K562 (cell line): Measurements from ENCODE around the gene NDUFS3. TPM values are rescaled to one million over a fixed set of nuclear protein-coding genes. Genes with fewer than 3 reads are reported as not detected.

Source experiments
- CBFA2T2 ChIP-seq: fragments of 450-650 bp; conservative IDR thresholded peaks from 2 replicates; pipeline ENCODE4 v1.6.1; 2017; ENCODE audit warnings: mild to moderate bottlenecking
- DIDO1 ChIP-seq: fragments of 450-650 bp; IDR thresholded peaks from 2 replicates; pipeline ENCODE4 v1.6.1; 2016; ENCODE audit warnings: low read depth, missing biosample characterization, missing genetic modification characterization
- FOXM1 ChIP-seq, 2 experiments: fragments of 450-650 bp in 1 of 2; sonication (generic) in 1 of 2; formaldehyde crosslinking in 1 of 2; IDR thresholded peaks; 2 replicates each; pipeline versions ENCODE4 v1.6.1 to v1.9.0; 2017 to 2022; ENCODE audit warnings: low read depth in 2 of 2, mild to moderate bottlenecking in 2 of 2, missing genetic modification reagents in 1 of 2, moderate library complexity in 1 of 2
- KLF10 ChIP-seq: fragments of 250-450 bp; sonication (Bioruptor Pico); IDR thresholded peaks from 2 replicates; pipeline ENCODE4 v1.6.1; 2021; ENCODE audit warnings: matching md5 sums
- LEF1 ChIP-seq: fragments of 450-650 bp; IDR thresholded peaks from 2 replicates; pipeline ENCODE4 v1.6.1; 2016; ENCODE audit warnings: mild to moderate bottlenecking
- MCM2 ChIP-seq: fragments of 450-650 bp; IDR thresholded peaks from 2 replicates; pipeline ENCODE4 v1.6.1; 2017; ENCODE audit warnings: low read depth, mild to moderate bottlenecking
- NONO ChIP-seq, 2 experiments: fragments of 200-400 bp in 1 of 2; fragments of 450-650 bp in 1 of 2; formaldehyde crosslinking in 1 of 2; IDR thresholded peaks; 2 replicates each; pipeline ENCODE4 v1.6.1; 2017; ENCODE audit warnings: low read depth in 2 of 2, mild to moderate bottlenecking in 2 of 2, moderate library complexity in 2 of 2, low read length in 1 of 2
- POU5F1 ChIP-seq: fragments of 150-350 bp; IDR thresholded peaks from 2 replicates; pipeline ENCODE4 v1.6.1; 2014; ENCODE audit warnings: borderline replicate concordance, low read length, low read depth, mild to moderate bottlenecking; ENCODE audit not compliant: partially characterized antibody
- SAFB2 ChIP-seq: fragments of 200-400 bp; formaldehyde crosslinking; IDR thresholded peaks from 2 replicates; pipeline ENCODE4 v1.6.1; 2018; ENCODE audit warnings: borderline replicate concordance, low read length, low read depth, moderate library complexity; ENCODE audit not compliant: severe bottlenecking
- SIN3B ChIP-seq: fragments of 450-650 bp; IDR thresholded peaks from 2 replicates; pipeline ENCODE4 v1.6.1; 2017; ENCODE audit warnings: low read depth, mild to moderate bottlenecking, moderate library complexity
- STAG1 ChIP-seq: sonication (generic); formaldehyde crosslinking; IDR thresholded peaks from 2 replicates; pipeline ENCODE4 v1.5.0; 2020; ENCODE audit warnings: missing genetic modification reagents, borderline replicate concordance
- YBX1 ChIP-seq: fragments of 450-650 bp; IDR thresholded peaks from 2 replicates; pipeline ENCODE4 v1.7.1; 2016; ENCODE audit warnings: mild to moderate bottlenecking
- ZNF431 ChIP-seq: sonication (generic); formaldehyde crosslinking; IDR thresholded peaks from 2 replicates; pipeline ENCODE4 v1.8.0; 2022; ENCODE audit warnings: mild to moderate bottlenecking, missing genetic modification reagents
- ZNF436 ChIP-seq: fragments of 250-450, 450-650 bp; sonication (Bioruptor Pico); formaldehyde crosslinking; IDR thresholded peaks from 2 replicates; pipeline ENCODE4 v1.7.0; 2020; ENCODE audit warnings: mild to moderate bottlenecking
- ZNF780A ChIP-seq: fragments of 250-450 bp; sonication (Bioruptor Pico); IDR thresholded peaks from 2 replicates; pipeline ENCODE4 v1.5.0; 2021; ENCODE audit warnings: mild to moderate bottlenecking
- ZSCAN32 ChIP-seq: fragments of 450-650 bp; formaldehyde crosslinking; IDR thresholded peaks from 2 replicates; pipeline ENCODE4 v1.4.0; 2020; ENCODE audit warnings: mild to moderate bottlenecking, moderate library complexity
- polyA plus RNA-seq, 8 experiments: library from polyadenylated mRNA; depleted of rRNA in 4 of 8; stranded (reverse) in 5 of 8; unstranded in 3 of 8; fragments of >200 nt; fragmentation: Nextera tagmentation in 2 of 8; fragmentation: Illumina TruSeq in 1 of 8; extraction: Ambion mirVana in 2 of 8; extraction: Trizol in 1 of 8; gene quantifications; 2 replicates each; pipeline versions ENCODE4 v1.2.1 to v1.2.3, GENCODE V29; 2011 to 2014; ENCODE audit warnings: inconsistent platforms in 1 of 8, missing spikeins in 1 of 8
- total RNA-seq, 7 experiments: library from RNA; depleted of rRNA in 6 of 7; stranded (reverse); fragments of >200 nt in 6 of 7; fragmentation: Illumina TruSeq in 2 of 7; extraction: Trizol in 2 of 7; gene quantifications; 2 replicates each; pipeline versions ENCODE4 v1.2.1 to v1.2.3, GENCODE V29; 2011 to 2021; ENCODE audit warnings: low replicate concordance in 1 of 7
- TF ChIP-seq, protein P1 (sequence below): fragments of 450-650 bp; IDR thresholded peaks from 2 replicates; pipeline ENCODE4 v1.6.1; 2017; ENCODE audit warnings: mild to moderate bottlenecking, moderate library complexity
- TF ChIP-seq, protein P2 (sequence below): sonication (generic); formaldehyde crosslinking; IDR thresholded peaks from 2 replicates; pipeline ENCODE4 v1.8.0; 2022; ENCODE audit warnings: mild to moderate bottlenecking, missing genetic modification reagents
- TF ChIP-seq, protein P3 (sequence below): fragments of 450-650 bp; IDR thresholded peaks from one replicate; pipeline ENCODE4 v1.6.1; 2018; ENCODE audit warnings: mild to moderate bottlenecking, moderate library complexity; ENCODE audit not compliant: partially characterized antibody
- TF ChIP-seq, protein P4 (sequence below): sonication (generic); formaldehyde crosslinking; IDR thresholded peaks from 2 replicates; pipeline ENCODE4 v1.8.1; 2022; ENCODE audit warnings: missing genetic modification reagents

NDUFS3 gene
- total and polyA plus RNA-seq, 9 of the 15 experiments (the other 6 are each of a cell fraction or from before 2014, with no cell fraction given): 38.7 to 341 (median 194) TPM

DNA sequence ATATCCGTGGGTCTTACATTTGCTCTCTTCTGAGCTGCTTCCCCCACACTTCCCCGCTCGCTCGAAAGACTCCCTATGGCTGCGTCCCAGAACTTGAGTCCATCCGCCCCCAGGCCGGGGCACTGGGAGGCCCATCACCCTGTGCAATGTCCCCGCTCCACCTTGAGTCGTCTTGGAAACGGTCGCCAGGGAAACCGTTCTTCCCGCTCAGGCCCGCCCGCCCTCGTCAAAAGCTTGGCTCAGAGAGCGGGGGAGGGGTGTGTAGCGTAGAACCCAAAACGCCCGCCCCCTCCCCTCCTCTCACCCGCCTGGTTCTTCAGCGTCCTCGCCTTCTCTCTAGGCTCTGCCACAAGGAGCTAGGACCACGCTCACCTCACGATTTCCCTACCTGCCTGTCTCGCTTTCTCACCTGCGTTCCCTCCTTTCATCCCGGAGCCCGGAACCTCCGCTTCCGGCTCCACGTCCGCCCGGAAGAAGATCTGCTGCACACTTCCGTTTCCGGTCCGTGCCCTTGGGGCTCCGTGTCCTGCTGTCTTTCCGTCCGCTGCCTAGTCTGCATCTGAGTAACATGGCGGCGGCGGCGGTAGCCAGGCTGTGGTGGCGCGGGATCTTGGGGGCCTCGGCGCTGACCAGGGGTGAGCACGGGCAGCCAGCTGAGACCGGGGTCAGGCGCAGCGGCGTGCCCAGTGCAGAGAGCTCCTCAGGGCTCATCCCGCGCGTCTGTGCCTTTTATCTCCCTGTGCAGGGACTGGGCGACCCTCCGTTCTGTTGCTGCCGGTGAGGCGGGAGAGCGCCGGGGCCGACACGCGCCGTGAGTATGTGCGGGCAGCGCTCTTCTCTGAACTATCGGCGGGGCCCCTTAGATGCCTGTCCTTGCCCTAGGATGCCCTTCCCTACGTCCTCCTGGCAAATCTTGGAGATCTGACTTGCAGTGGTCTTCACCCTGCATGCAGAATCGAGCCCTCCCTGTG is at the start of gene NDUFS3, which contains the start of gene KBTBD4 (continued):
- TF ChIP-seq ZNF436 (CRISPR knock-in tag): no peak
- TF ChIP-seq ZNF431 (CRISPR knock-in tag): peak; percentile 52; the same call in 1 of the 2 replicates
- no peak for TF ChIP-seq ZNF780A (CRISPR knock-in tag)
- peak; percentile 98 for TF ChIP-seq SIN3B
- peak; percentile 57 for TF ChIP-seq FOXM1 (IDR thresholded peaks at IDR 0.05; ENCODE audit: low read depth)
- TF ChIP-seq FOXM1 (CRISPR knock-in tag; IDR thresholded peaks at IDR 0.05; ENCODE audit: low read depth): peak; percentile 80; the same call in 1 of the 2 replicates
- TF ChIP-seq, protein P1, sequence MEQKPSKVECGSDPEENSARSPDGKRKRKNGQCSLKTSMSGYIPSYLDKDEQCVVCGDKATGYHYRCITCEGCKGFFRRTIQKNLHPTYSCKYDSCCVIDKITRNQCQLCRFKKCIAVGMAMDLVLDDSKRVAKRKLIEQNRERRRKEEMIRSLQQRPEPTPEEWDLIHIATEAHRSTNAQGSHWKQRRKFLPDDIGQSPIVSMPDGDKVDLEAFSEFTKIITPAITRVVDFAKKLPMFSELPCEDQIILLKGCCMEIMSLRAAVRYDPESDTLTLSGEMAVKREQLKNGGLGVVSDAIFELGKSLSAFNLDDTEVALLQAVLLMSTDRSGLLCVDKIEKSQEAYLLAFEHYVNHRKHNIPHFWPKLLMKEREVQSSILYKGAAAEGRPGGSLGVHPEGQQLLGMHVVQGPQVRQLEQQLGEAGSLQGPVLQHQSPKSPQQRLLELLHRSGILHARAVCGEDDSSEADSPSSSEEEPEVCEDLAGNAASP: no peak
- peak; percentile 39 for TF ChIP-seq POU5F1
- no peak for TF ChIP-seq SAFB2
- TF ChIP-seq, protein P2, sequence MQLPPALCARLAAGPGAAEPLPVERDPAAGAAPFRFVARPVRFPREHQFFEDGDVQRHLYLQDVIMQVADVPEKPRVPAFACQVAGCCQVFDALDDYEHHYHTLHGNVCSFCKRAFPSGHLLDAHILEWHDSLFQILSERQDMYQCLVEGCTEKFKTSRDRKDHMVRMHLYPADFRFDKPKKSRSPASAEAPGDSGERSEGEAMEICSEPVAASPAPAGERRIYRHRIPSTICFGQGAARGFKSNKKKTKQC: peak; percentile 84
- TF ChIP-seq, protein P3, sequence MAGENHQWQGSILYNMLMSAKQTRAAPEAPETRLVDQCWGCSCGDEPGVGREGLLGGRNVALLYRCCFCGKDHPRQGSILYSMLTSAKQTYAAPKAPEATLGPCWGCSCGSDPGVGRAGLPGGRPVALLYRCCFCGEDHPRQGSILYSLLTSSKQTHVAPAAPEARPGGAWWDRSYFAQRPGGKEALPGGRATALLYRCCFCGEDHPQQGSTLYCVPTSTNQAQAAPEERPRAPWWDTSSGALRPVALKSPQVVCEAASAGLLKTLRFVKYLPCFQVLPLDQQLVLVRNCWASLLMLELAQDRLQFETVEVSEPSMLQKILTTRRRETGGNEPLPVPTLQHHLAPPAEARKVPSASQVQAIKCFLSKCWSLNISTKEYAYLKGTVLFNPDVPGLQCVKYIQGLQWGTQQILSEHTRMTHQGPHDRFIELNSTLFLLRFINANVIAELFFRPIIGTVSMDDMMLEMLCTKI: no peak
- no peak for TF ChIP-seq CBFA2T2
- TF ChIP-seq, protein P4, sequence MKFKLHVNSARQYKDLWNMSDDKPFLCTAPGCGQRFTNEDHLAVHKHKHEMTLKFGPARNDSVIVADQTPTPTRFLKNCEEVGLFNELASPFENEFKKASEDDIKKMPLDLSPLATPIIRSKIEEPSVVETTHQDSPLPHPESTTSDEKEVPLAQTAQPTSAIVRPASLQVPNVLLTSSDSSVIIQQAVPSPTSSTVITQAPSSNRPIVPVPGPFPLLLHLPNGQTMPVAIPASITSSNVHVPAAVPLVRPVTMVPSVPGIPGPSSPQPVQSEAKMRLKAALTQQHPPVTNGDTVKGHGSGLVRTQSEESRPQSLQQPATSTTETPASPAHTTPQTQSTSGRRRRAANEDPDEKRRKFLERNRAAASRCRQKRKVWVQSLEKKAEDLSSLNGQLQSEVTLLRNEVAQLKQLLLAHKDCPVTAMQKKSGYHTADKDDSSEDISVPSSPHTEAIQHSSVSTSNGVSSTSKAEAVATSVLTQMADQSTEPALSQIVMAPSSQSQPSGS (CRISPR knock-in tag): no peak
- peak; percentile 47 to 54; a peak in 3 of 4 replicates for TF ChIP-seq NONO (IDR thresholded peaks at IDR 0.05; ENCODE audit: low read depth in 2 of 2, low read length in 1 of 2)
- no peak for TF ChIP-seq STAG1 (CRISPR knock-in tag)
- peak; percentile 94 for TF ChIP-seq LEF1
- peak; percentile 100 for TF ChIP-seq DIDO1 (tag)
- TF ChIP-seq KLF10 (CRISPR knock-in tag): no peak
- no peak for TF ChIP-seq MCM2
- TF ChIP-seq ZSCAN32 (CRISPR knock-in tag): no peak
- no peak for TF ChIP-seq YBX1
